ENCODE results near the gene CEP20.
"Not testable (repeated sequence)": the region's sequence is repeated elsewhere in the genome, so short reads cannot be mapped to it uniquely, and the experiment has no call there.

The CEP20 gene

GRCh38 chr16:15857724-15858560, 30.5 kb downstream of the CEP20 start:
- no peak for DNase-seq (ENCODE audit: low read depth)

GRCh38 chr16:15856901-15857698, 31.3 kb downstream of the CEP20 start, which contains the start of gene MYH11:
TSS of gene MYH11 (minus strand) at chr16:15857028. CDS start at chr16:15838252, 18,776 bp downstream.
- no peak for DNase-seq (ENCODE audit: low read depth)

- DNase-seq (ENCODE audit: low read depth), result no peak
Measured at GRCh38 chr16:15856182-15856581, 32.2 kb downstream of the CEP20 start.

- DNase-seq (ENCODE audit: low read depth), result no peak
Measured at GRCh38 chr16:15855704-15856003, 32.7 kb downstream of the CEP20 start.

GRCh38 chr16:15854906-15855703, 33.3 kb downstream of the CEP20 start:
- no peak for DNase-seq (ENCODE audit: low read depth)

- no peak for DNase-seq (ENCODE audit: low read depth)
Measured at GRCh38 chr16:15854061-15854460, 34.3 kb downstream of the CEP20 start.

GRCh38 chr16:15853021-15853420, 35.4 kb downstream of the CEP20 start:
- DNase-seq (ENCODE audit: low read depth), result no peak

- DNase-seq (ENCODE audit: low read depth), result not testable (repeated sequence)
Measured at GRCh38 chr16:15850555-15850954, 37.8 kb downstream of the CEP20 start.

GRCh38 chr16:15849209-15849981, 39.0 kb downstream of the CEP20 start:
- DNase-seq (ENCODE audit: low read depth), result no peak

GRCh38 chr16:15847611-15848175, 40.7 kb downstream of the CEP20 start:
- no peak for DNase-seq (ENCODE audit: low read depth)

- DNase-seq (ENCODE audit: low read depth), result no peak
Measured at GRCh38 chr16:15846510-15846909, 41.9 kb downstream of the CEP20 start.

- no peak for DNase-seq (ENCODE audit: low read depth)
Measured at GRCh38 chr16:15843635-15844279, 44.6 kb downstream of the CEP20 start.

GRCh38 chr16:15839204-15839603, 49.2 kb downstream of the CEP20 start:
- DNase-seq (ENCODE audit: low read depth), result not testable (repeated sequence)

GRCh38 chr16:15837761-15838160, 50.6 kb downstream of the CEP20 start:
- no peak for DNase-seq (ENCODE audit: low read depth)

- no peak for DNase-seq (ENCODE audit: low read depth)
Measured at GRCh38 chr16:15836965-15837611, 51.3 kb downstream of the CEP20 start.

- no peak for DNase-seq (ENCODE audit: low read depth)
Measured at GRCh38 chr16:15836074-15836473, 52.3 kb downstream of the CEP20 start.

- no peak for DNase-seq (ENCODE audit: low read depth)
Measured at GRCh38 chr16:15835136-15835878, 53.1 kb downstream of the CEP20 start.

GRCh38 chr16:15834502-15834901, 53.9 kb downstream of the CEP20 start:
- no peak for DNase-seq (ENCODE audit: low read depth)

GRCh38 chr16:15833541-15833940, 54.9 kb downstream of the CEP20 start:
- no peak for DNase-seq (ENCODE audit: low read depth)

- DNase-seq (ENCODE audit: low read depth), result no peak
Measured at GRCh38 chr16:15832241-15832640, 56.2 kb downstream of the CEP20 start.
